Naive B cell (primary cell): ENCODE results near the gene MINDY4. TPM values are rescaled to one million over a fixed set of nuclear protein-coding genes. Genes with fewer than 3 reads are reported as not detected.

Source experiments
- ATAC-seq, 2 donors: fragments of 150-1000 bp; cut with Tn5 transposase; 2 replicates each; pipeline ENCODE4 v1.10.0; 2021; ENCODE audit warnings: low read depth in 2 of 2, mild to moderate bottlenecking in 2 of 2, moderate library complexity in 2 of 2
- DNase-seq: peaks from one replicate; pipeline ENCODE4 v3.0.0; 2022
- H3K27ac Mint-ChIP-seq, 6 donors: one replicate each; pipeline ENCODE4 v1.8.0; 2020 to 2022; ENCODE audit warnings: mild to moderate bottlenecking in 6 of 6, mixed read lengths in 6 of 6, moderate library complexity in 5 of 6, inconsistent platforms in 2 of 6
- H3K27me3 Mint-ChIP-seq, 3 donors: one replicate each; pipeline ENCODE4 v1.8.0; 2021 to 2022; ENCODE audit warnings: mixed read lengths in 3 of 3, mild to moderate bottlenecking in 1 of 3
- H3K36me3 Mint-ChIP-seq, 2 donors: one replicate each; pipeline ENCODE4 v1.8.0; 2020 to 2022; ENCODE audit warnings: mixed read lengths in 2 of 2, inconsistent platforms in 1 of 2, mild to moderate bottlenecking in 1 of 2
- H3K4me1 Mint-ChIP-seq, 3 donors: one replicate each; pipeline ENCODE4 v1.8.0; 2020 to 2022; ENCODE audit warnings: mixed read lengths in 3 of 3, inconsistent platforms in 1 of 3, mild to moderate bottlenecking in 1 of 3, moderate library complexity in 1 of 3
- H3K4me3 Mint-ChIP-seq, 8 donors: one replicate each; pipeline ENCODE4 v1.8.0; 2020 to 2022; ENCODE audit warnings: mild to moderate bottlenecking in 8 of 8, mixed read lengths in 8 of 8, moderate library complexity in 8 of 8, inconsistent platforms in 2 of 8
- H3K9me3 Mint-ChIP-seq, 7 donors: one replicate each; pipeline ENCODE4 v1.8.0; 2020 to 2022; ENCODE audit warnings: mixed read lengths in 7 of 7, mild to moderate bottlenecking in 5 of 7, inconsistent platforms in 2 of 7, moderate library complexity in 1 of 7
- polyA plus RNA-seq, 6 donors: library from polyadenylated mRNA; unstranded; fragments of 300-500 nt; fragmentation: Illumina TruSeq; gene quantifications; one replicate each; pipeline ENCODE4 v1.2.3, GENCODE V29; 2021; ENCODE audit warnings: low read depth in 6 of 6

Gene MINDY4
- polyA plus RNA-seq, 6 donors from 2014 or later, result 0.14 to 0.16 TPM; not detected in 4

DNA sequence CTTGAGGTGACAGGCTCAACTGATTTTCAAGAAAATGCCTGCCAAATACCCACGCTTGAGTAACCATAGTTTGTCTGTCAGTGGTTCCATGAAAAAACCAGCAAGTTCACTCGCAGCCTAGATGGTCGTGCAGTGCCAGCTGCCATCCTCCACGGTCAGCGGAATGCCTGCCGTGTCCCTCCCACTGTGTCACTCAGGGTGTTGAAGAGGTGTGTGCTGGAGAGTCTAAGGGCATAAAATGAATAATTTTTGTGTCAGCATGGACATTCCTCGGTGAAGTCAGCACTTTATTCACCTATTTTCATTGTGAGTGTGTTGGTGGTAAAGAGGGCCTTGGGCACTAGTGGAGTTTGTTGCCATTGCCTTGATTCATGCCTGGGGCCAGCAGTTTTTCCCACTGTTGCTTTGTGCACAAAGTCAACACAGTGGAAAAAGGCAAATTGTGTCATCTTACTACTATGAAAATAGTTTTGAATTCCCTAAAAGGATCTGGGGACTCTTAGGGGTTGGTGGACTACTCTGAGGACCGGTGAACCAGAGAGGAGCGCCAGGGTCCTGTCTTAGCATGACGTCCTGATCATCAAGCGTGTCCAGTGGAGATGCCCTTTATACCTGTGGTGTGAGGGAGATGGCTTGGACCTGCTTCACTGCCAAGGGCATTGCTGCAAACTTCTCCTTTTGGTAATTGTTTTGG, 17.6 kb downstream of the MINDY4 start:
- Mint-ChIP-seq H3K27ac (peak overlapping the region in 1 of 6 donors; percentile 28), H3K36me3 (no peaks in the 10 kb centered on the region), H3K27me3 (no peaks in the 10 kb centered on the region), H3K9me3 (no peaks in the 10 kb centered on the region), H3K4me3 (no peak overlapping the region), H3K4me1 (no peaks in the 10 kb centered on the region)
- ATAC-seq, result no peak
- DNase-seq, result no peak

DNA sequence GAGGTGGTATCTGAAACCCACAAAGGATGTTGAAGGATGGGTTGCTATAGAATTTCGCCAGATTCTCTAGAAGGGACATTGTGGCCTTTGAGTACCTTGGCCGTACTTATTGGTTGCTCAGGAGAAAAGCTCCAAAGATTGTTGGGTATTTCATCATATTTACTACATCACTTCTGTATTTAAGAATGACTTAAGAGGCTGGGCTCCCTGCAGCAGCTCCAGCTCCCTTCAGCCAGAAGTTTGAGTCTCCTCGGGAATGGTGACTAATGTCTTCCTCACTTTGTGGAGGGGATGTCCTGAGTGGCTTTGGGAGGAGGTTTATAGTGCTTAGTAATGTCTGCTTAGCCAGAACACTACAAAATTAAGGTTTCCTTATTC, 18.1 kb downstream of the MINDY4 start:
- no peaks in the 10 kb centered on the region for H3K9me3 Mint-ChIP-seq
- no peaks in the 10 kb centered on the region for H3K4me1 Mint-ChIP-seq
- no peaks in the 10 kb centered on the region for H3K27me3 Mint-ChIP-seq
- no peak overlapping the region for H3K27ac Mint-ChIP-seq
- ATAC-seq (no peak), DNase-seq (no peak)
- H3K4me3 Mint-ChIP-seq, result no peak overlapping the region
- H3K36me3 Mint-ChIP-seq, result no peaks in the 10 kb centered on the region

DNA sequence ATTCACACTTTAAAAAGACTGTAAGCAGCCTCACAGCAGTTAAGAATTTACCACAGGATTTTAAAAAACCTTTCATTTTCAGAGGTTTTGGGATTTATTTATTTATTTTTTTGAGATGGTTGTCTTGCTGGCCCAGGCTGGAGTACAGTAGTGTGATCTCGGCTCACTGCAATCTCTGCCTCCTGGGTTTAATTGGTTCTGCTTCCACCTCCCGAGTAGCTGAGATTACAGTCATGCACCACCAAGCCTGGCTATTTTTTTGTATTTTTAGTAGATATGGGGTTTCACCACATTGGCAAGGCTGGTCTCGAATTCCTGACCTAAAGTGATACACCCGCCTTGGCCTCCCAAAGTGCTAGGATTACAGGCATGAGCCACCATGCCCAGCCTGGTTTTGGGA, 19.1 kb downstream of the MINDY4 start:
- no peak for ATAC-seq
- no peaks in the 10 kb centered on the region for H3K9me3 Mint-ChIP-seq
- no peaks in the 10 kb centered on the region for H3K4me1 Mint-ChIP-seq
- H3K36me3 Mint-ChIP-seq, result no peaks in the 10 kb centered on the region
- no peak for DNase-seq
- no peaks in the 10 kb centered on the region for H3K27me3 Mint-ChIP-seq
- no peak overlapping the region for H3K4me3 Mint-ChIP-seq
- H3K27ac Mint-ChIP-seq, result peak overlapping the region in 1 of 6 donors; percentile 59

DNA sequence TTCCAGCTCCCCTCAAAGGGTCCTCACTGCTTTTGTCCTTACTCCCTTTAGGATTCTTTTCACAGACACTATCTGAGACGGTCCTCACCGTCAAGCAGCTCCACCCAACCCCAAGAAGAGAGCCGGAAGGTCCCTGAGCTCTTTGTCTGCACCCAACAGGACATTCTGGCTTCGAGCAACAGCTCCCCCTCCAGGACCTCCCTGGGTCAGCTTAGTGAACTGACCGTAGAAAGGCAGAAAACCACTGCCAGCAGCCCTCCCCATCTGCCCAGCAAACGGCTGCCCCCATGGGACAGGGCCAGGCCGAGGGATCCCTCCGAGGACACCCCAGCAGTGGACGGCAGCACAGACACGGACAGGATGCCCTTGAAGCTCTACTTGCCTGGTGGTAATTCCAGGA, 19.9 kb downstream of the MINDY4 start:
- H3K27ac Mint-ChIP-seq, result no peak overlapping the region
- no peak for DNase-seq
- H3K27me3 Mint-ChIP-seq, result no peaks in the 10 kb centered on the region
- no peaks in the 10 kb centered on the region for H3K36me3 Mint-ChIP-seq
- H3K4me3 Mint-ChIP-seq, result no peak overlapping the region
- no peaks in the 10 kb centered on the region for H3K4me1 Mint-ChIP-seq
- no peaks in the 10 kb centered on the region for H3K9me3 Mint-ChIP-seq
- ATAC-seq, result no peak

DNA sequence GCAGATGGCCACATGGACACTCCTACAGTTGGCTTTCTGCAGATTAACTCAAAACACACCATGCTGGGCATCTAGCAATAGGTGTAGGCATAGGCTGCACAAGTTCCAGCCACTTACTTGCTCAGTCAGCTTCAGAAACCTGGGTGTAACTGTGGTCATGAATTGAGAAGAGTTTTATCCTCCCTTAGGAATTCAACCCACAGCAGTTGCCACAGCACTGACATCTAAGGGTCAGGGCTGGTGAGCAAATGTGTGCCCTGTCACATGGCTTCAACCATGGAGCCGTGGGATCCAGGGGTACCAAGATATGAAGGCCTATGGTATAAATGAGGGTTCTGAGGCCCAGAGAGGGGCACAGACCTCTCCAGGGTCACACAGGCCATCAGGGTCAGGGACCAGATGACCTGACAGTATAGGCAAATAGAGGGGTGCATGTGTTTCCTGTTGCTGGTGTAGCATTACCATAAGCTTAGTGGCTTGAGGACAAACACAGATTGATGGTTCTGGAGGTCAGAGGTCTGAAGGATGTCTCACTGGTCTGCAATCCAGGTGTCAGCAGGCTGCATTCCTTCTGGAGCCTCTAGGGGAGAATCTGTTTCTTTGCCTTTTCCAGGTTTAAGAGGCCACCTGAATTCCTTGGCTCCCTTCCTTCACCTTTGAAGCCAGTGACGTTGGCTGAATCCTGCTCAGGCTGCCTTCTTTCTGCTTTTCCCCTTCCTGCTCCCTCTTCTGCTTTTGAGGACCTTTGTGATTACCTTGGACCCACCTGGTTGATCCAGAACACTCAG, 24.1 kb downstream of the MINDY4 start:
- Mint-ChIP-seq H3K4me1 (peaks cover 0 to 4% (median 4%) of the 10 kb centered on the region in 3 donors), H3K27me3 (no peaks in the 10 kb centered on the region), H3K27ac (peak overlapping the region in 1 of 6 donors; percentile 27), H3K9me3 (no peaks in the 10 kb centered on the region), H3K4me3 (no peak overlapping the region), H3K36me3 (no peaks in the 10 kb centered on the region)
- ATAC-seq (no peak), DNase-seq (no peak)

DNA sequence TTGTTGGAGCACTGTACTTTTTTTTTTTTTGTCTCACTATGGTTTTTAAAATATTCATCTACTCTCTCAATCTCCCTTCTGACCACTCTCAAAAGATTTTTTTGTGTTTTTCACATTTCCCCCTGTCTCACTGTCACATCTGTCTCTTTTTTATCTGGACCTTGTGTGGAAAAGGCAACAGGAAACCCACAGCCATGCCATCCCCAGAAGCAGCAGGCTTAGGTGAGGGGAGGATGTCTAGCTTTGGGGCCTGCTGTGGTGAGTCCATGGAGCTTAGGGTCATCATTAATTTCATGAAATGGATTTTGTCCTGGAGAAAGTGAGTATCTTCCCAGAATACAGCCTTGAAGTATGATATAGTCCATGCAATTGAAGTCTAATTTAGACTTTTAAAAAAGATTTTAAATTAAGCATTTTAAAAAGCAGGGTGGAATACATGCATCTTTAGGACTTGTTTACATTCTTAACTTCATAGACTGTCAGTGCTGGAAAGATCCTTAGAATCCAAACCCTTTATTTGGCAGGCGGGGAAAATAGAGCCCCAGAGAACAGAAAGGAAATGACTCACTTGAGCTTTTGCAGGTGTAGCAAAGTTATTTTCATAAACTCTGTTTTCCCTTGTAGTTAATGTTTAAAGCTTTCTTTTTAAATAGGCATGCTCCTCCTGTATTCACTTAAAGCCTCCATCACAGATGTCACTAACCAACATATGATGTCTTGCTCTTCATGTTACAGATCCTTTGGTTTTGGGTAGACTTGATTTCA, 25.1 kb downstream of the MINDY4 start:
- Mint-ChIP-seq H3K4me3 (no peak overlapping the region), H3K36me3 (no peaks in the 10 kb centered on the region), H3K27me3 (no peaks in the 10 kb centered on the region), H3K27ac (no peak overlapping the region), H3K9me3 (no peaks in the 10 kb centered on the region), H3K4me1 (peaks cover 0 to 6% (median 4%) of the 10 kb centered on the region in 3 donors)
- ATAC-seq (no peak), DNase-seq (no peak)

DNA sequence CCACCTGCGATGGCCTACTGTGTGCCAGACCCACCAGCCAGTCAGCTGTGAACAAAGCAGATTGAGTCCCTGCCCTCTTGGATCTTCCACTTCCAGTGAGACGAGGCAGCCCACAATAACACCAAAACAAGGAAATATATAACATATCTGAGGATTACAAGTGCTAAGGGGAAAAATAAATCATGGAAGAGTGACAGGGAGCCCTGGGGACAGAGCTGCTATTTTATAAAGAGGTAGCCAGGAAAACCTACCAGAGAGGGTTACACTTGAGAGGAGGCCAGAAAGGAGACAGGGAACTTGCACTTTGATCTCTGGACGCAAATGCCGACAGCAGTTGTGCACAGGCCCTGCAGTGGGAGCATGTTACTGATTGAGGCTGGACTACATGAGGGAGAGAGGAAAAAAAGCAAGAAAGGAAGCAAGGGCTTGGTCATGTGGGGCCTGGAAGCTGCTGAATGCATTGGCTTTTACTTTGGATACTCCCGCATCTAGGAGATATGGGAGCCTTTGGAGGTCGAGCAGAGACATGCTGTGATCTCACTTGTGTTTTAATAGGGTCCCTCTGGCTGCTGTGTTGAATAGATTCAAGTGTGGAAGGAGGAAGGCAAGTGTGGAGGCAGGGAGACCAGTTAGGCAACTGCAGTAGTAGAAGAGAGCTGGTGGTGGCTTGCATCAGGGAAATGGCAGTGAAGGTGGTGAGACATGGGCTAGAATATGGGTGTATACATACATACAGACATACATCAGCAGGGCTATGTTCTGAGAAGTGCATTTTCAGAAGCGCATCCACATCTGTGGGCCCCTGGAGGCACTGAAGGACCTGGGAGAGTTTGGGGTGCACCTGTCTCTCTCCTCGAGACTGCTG, 26.2 kb downstream of the MINDY4 start:
- no peak overlapping the region for H3K27ac Mint-ChIP-seq
- no peak for ATAC-seq

DNA sequence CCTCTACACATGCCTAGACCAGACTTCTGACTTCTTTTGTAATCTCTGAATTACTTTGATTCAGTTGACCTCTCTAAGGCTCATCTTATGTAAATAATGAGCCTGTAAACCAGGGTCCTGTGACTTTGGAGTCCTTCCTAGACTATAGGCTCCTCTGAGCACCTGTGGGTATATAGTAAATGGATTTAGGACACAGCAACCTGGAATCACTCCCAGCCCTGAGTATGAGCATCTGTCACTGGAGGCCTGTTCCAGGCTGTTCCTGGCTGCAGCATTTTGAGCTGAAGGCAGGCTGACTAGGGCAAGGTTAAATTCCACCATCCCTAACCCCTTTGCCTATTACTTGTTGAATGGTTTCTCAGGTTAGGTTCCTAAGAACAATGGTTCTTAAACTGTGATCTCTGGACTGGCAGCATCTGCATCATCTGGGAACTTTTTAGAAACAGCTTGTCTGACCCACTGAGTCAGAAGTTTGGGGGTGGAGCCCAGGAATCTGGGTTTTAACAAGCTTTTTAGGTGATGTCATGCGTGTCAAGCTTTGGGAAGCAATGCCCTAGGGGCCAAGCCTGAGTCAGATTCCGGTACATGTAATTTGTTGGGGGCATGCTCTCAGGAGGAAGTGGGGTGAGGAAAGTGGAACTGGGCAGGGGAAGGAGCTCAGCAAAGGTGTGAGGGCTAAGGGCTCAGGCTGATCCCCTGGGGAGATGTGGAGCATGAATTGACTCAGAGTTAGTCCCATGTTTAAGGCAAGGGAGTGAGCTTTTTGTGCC, 28.2 kb downstream of the MINDY4 start:
- DNase-seq (no peak), ATAC-seq (no peak)
- Mint-ChIP-seq H3K36me3 (no peaks in the 10 kb centered on the region), H3K4me1 (peaks cover 0 to 6% (median 4%) of the 10 kb centered on the region in 3 donors), H3K4me3 (peak overlapping the region in 1 of 8 donors; percentile 6), H3K27me3 (no peaks in the 10 kb centered on the region), H3K27ac (no peak overlapping the region), H3K9me3 (no peaks in the 10 kb centered on the region)

More for the DNA sequence above, 26.2 kb downstream of the MINDY4 start:
- Mint-ChIP-seq H3K9me3 (no peaks in the 10 kb centered on the region), H3K27me3 (no peaks in the 10 kb centered on the region), H3K4me3 (no peak overlapping the region), H3K4me1 (peaks cover 0 to 6% (median 4%) of the 10 kb centered on the region in 3 donors), H3K36me3 (no peaks in the 10 kb centered on the region)
- no peak for DNase-seq

DNA sequence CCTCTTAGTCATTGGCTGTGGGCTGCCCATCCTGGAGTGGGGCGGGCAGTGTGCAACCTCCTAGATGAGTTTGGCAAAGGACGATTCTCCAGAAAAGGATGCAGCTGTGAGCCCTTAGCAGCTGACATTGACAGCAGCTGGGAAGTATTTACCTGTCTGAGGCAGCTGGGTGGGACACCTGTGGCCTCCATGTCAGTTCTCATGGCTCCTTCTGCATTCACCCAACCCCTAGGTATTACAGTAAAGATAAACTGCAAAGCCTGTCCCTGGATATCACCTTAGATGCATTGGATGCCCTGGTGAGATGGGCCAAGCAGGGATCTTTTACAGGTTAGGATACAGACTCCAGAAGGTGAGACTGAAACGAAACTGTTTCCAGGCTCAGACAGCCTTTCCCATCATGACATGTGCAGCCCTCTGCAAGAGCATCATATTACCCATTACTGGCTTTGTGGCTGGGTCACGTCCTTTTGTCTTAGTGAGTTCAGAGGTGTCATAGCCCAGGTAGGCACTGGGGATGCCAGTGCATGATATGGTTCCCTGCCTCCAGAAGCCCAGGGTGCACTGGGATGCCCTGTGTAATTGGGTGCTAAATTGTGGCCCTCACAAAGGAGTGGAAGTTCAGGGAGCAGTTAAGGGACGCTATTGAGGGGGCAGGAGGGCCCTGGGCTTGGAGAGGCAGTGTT, 28.9 kb downstream of the MINDY4 start:
- DNase-seq (no peak), ATAC-seq (no peak)
- H3K27me3 Mint-ChIP-seq, result no peaks in the 10 kb centered on the region
- H3K9me3 Mint-ChIP-seq, result no peaks in the 10 kb centered on the region
- H3K27ac Mint-ChIP-seq, result no peak overlapping the region
- H3K36me3 Mint-ChIP-seq, result no peaks in the 10 kb centered on the region
- no peak overlapping the region for H3K4me3 Mint-ChIP-seq
- peaks cover 0 to 6% (median 4%) of the 10 kb centered on the region in 3 donors for H3K4me1 Mint-ChIP-seq

DNA sequence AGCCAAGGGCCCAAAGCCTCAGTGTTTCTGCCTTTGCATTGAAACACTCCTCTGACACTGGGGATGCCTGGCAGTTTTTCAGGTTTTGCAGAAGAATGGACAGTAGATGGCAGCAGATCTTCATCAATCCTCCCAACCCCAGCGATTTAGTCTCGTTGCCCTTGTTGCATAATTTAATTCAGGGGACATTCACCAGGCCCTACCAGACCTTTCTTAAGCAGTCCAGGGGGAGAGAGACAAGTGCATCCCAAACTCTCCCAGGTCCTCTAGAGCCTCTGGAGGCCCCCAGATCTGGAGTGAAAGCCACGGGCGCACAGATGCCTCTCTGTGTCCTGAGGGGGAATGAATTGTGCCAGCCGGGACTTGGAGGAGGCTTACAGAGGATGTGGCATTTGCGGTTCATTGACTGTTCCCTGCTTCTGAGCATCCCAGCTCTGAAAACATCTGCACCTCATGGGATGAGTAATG, 29.6 kb downstream of the MINDY4 start:
- peaks cover 0 to 6% (median 4%) of the 10 kb centered on the region in 3 donors for H3K4me1 Mint-ChIP-seq
- H3K27me3 Mint-ChIP-seq, result no peaks in the 10 kb centered on the region
- no peak overlapping the region for H3K4me3 Mint-ChIP-seq
- ATAC-seq (peak in 1 of 2 donors; percentile 32), DNase-seq (peak; percentile 3)
- H3K27ac Mint-ChIP-seq, result no peak overlapping the region
- no peaks in the 10 kb centered on the region for H3K9me3 Mint-ChIP-seq
- H3K36me3 Mint-ChIP-seq, result no peaks in the 10 kb centered on the region

DNA sequence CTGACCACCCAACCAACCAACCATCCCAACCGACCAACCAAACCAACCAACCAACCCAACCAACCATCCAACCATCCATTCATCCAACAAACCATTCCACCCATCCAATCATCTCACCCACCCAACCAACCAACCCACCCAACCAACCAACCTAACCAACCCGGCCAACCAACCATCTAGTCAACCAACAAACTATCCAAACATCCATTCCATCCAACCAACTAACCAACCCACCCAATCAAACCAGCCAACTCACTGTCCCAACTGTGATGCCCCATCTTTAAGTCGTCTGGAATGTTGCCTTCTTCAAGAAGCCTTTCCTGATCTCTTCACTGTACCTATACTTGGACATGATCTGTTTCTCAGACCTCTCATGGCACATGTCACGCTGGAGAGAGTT, 31.6 kb downstream of the MINDY4 start:
- no peak overlapping the region for H3K4me3 Mint-ChIP-seq
- no peak for DNase-seq
- no peaks in the 10 kb centered on the region for H3K36me3 Mint-ChIP-seq
- ATAC-seq, result no peak
- H3K27me3 Mint-ChIP-seq, result no peaks in the 10 kb centered on the region
- no peaks in the 10 kb centered on the region for H3K9me3 Mint-ChIP-seq
- H3K27ac Mint-ChIP-seq, result peak overlapping the region in 2 of 6 donors; percentile 3 to 33
- H3K4me1 Mint-ChIP-seq, result peaks cover 0 to 6% (median 4%) of the 10 kb centered on the region in 3 donors
